Liver (tissue), 3 donors: ENCODE data around the gene BTRC.

Experiments
- ATF3 ChIP-seq: IDR thresholded peaks from 2 replicates; pipeline ENCODE4 v1.6.1; 2016; ENCODE audit warnings: antibody characterized with exemption
- CTCF ChIP-seq: fragments of 150-350 bp; IDR thresholded peaks from 2 replicates; pipeline ENCODE4 v1.5.1; 2017; ENCODE audit warnings: improper control_type of control experiment, low read depth, low read length; ENCODE audit not compliant: missing input control
- EGR1 ChIP-seq, 2 donors: IDR thresholded peaks; 2 replicates each; pipeline ENCODE4 v1.6.1; 2016 to 2018; ENCODE audit warnings: antibody characterized with exemption in 2 of 2, low read depth in 2 of 2
- JUND ChIP-seq, 2 donors: IDR thresholded peaks; 2 replicates each; pipeline ENCODE4 v1.6.1; 2016; ENCODE audit warnings: antibody characterized with exemption in 2 of 2
- RAD21 ChIP-seq, 2 donors: IDR thresholded peaks; 2 replicates each; pipeline ENCODE4 v1.6.1; 2016; ENCODE audit warnings: antibody characterized with exemption in 2 of 2, mild to moderate bottlenecking in 2 of 2
- RXRA ChIP-seq, 2 donors: IDR thresholded peaks; 2 replicates each; pipeline ENCODE4 v1.6.1; 2017 to 2018; ENCODE audit warnings: antibody characterized with exemption in 2 of 2, mild to moderate bottlenecking in 1 of 2
- TAF1 ChIP-seq: conservative IDR thresholded peaks from 2 replicates; pipeline ENCODE4 v1.6.1; 2016; ENCODE audit warnings: antibody characterized with exemption, mild to moderate bottlenecking
- YY1 ChIP-seq: IDR thresholded peaks from 2 replicates; pipeline ENCODE4 v1.6.1; 2016; ENCODE audit warnings: antibody characterized with exemption, mild to moderate bottlenecking
- donor health status: healthy.
- donor health status: healthy.

GRCh38 chr10:101356132-101356531 lies 2.2 kb downstream of the BTRC start:
- no peak for TF ChIP-seq CTCF
- no peak for TF ChIP-seq TAF1
- TF ChIP-seq RAD21 (IDR thresholded peaks at IDR 0.05), result no peak
- no peak for TF ChIP-seq RXRA (IDR thresholded peaks at IDR 0.05)
- no peak for TF ChIP-seq YY1
- no peak for TF ChIP-seq EGR1 (IDR thresholded peaks at IDR 0.05; ENCODE audit: low read depth in 2 of 2)
- no peak for TF ChIP-seq JUND (IDR thresholded peaks at IDR 0.05)
- no peak for TF ChIP-seq ATF3
